8988T (cell line): ENCODE measurements around the gene AK4.
"Not testable (repeated sequence)": the region's sequence is repeated elsewhere in the genome, so short reads cannot be mapped to it uniquely, and the experiment has no call there.

Experiments
- DNase-seq: peaks from one replicate; pipeline ENCODE4 v3.0.0; 2011

Gene AK4

DNA sequence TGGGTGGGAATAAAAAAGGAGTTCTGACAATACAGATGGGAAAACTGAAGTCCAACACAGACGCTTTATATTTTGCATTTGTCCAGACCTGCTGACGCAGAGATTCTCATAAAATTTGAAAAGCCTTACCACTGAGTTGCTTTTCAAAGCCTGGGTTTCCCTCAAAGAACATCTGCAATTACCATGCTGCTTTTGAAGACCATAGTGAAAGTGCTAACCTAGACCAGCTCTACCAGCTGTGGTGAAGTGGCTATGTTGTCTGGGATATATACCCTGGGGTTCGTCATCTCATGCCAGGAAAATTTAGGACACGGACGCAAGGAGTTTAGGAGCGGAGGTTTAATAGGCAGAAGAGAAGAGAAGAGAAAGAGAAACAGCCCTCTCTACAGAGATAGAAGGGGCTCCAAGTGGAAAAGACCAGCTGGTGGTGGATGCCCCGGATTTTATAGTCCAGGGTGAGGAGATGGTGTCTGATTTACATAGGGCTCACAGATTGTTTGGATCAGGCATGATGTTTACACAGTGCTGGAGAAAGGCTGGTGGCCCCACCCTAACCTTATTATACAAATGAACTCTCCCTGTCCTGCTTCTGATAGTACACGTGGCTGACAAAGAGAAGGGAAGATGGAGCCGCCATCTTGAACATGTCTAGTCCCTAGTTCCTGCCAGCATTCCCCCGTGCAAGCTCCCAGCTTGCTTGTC, 73.8 kb downstream of the AK4 start:
- DNase-seq, result no peak

DNA sequence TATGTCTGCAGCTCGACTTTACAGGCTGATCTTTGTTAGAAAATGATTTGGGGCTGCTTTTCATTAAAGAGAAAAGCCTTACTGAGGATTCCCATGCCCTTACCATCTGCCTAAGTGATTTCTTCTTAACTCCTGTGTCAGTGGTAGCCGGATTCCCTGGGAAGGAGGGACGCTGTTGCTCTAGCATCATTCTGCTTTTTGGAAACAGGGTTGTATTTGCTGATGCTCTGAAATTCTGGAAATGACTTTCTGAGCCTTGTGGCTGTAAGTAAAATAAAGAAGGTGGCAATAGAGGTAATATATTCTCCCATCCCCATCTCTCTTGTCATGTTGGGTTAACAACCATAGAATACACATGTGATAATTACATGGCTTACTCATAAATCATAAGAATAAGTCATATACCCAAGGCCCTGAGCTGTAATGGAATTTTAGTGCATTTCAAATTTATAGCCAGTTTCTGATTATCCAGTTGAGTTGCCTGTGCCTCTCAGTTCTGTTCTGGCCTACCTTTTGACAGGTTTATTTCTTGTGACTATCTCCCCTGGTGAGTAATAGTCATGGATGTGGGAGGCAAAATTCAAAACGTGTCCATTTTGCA, 74.4 kb downstream of the AK4 start:
- no peak for DNase-seq

DNA sequence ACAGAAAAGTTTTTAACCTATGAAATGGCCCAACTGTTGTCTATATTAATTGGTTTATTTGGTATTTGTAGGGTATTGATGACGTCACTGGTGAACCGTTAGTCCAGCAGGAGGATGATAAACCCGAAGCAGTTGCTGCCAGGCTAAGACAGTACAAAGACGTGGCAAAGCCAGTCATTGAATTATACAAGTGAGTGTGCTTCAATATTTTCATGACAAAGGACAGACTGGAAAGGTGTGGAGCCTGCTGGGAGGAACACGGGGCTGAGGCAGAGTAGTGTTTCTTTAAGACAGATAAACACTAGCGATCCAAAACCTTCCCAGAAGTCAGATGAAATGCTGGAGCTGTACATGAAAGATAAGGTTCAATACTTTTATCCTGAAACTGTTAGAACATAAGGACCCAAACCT, 76.7 kb downstream of the AK4 start:
- no peak for DNase-seq

DNA sequence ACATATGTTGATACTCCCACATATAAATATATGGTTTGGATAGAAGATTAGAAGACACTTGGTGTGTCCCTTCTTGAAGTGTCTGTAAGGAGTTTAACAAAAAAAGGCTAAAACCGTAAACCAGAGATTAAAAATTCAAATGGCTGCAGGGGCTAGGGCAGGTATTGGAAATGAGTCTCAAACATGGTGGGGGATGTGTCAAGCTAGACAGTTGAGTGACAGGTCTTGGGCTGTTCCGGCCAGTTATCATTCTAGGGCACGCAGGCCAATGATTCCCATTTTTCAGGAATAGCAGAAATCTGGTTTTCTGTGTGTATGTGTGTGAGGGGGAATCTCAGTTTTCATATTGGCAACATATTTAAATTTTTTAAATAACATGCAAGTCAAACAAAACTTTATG, 77.2 kb downstream of the AK4 start:
- DNase-seq, result no peak

DNA sequence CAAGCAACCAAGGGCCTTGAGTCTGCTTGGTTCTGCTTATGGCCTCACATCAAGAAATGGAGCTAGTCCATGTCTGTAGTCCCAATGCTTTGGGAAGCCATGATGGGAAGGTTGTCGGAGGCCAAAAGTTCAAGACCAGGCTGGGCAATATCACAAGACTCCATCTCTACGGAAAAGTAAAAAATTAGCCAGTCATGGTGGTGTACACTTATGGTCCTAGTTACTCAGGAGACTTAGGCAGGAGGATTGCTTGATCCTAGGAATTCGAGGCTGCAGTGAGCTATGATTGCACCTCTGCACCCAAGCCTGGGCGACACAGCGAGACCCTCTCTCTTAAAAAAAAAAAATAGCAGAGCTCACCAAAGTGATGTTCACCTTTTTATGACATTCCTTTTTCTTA, 81.2 kb downstream of the AK4 start:
- DNase-seq, result no peak

DNA sequence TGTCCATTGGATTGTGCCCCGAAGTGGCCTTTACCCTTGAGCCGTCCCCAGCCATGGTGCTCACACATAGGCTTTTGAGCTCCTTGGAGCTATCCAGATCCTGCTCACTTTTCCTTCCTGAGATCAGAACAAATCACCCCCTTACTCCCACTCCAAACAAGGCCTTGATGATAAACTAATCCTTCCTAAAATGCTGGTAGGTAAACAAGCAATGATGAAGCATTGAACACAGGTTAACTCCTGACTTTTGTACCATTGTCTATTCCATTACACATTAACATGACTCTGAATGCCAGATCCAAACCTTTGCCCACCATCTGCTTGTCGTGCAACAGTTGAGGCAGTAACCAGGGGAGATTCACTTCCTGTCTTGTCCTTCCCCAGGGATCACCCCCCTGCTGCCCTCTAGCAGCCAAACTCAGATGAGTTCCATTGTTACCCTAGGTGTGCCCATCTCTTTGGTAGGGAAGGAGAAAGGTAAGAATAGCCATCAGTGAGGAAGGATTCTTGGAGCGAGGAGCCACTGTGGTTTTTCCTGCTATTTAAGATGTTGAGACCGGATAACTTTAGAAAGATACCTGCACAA, 81.8 kb downstream of the AK4 start:
- DNase-seq, result no peak

DNA sequence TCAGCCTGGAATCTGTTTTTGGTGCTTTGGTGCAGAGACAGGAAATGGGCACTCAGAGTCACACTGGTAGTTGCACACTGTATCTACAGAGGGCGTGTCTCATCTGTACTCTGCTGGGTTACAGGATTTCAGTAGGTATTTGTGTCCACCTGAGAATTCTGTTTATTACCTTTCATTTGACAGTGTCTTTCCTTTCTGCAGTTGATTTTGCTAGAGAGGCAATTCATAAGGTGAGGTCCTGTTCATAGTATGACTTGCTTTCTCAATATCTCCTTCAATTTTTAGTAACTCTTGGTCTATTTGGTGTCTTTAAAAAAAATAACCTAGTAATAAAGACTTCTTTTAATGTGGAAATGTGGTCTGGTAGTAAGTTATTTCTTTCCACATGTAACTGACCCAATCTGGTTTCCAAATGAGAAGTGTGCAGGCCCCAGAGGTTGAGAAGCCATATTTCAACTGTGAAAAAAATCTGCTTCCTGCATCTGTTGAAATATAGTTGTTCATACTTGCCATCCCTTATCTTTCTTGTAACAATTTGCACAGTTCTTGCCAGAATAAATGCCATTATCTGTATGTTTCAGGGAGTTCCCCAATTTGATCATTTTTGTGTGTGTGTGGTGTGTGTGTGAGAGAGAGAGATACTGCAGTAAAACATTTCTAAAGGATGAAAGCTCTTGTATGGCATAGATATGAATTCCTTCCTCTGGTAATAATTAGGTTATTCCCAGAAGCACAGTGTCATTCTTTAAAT, 82.9 kb downstream of the AK4 start:
- no peak for DNase-seq

DNA sequence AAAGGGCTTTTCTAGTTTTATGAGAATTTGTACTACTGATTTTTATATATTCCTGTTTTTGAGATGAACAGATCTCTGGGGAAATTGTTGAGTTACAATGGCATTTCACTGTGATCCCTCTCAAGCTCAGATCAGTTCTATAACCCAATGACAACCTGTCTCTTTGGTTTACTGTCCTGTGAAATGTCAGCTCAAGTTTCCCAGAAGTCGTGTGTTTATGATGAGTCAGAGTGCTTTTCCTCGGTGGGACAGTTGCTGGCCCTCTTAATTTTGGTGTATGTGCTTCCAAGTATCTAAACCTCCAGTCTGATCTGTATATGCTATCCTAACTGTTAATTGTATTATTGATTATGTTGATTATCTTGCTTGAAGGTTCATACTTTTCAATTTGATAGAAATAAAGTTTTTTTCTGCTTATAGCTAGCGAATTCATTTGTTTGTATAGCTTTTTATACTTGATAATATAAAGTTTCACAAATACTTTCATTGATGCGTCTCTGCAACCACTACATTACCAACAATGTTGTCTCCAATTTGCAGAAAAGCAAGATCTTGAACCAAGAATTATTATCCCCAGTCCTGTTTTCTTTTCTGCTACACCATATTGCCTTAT, 83.8 kb downstream of the AK4 start:
- no peak for DNase-seq

DNA sequence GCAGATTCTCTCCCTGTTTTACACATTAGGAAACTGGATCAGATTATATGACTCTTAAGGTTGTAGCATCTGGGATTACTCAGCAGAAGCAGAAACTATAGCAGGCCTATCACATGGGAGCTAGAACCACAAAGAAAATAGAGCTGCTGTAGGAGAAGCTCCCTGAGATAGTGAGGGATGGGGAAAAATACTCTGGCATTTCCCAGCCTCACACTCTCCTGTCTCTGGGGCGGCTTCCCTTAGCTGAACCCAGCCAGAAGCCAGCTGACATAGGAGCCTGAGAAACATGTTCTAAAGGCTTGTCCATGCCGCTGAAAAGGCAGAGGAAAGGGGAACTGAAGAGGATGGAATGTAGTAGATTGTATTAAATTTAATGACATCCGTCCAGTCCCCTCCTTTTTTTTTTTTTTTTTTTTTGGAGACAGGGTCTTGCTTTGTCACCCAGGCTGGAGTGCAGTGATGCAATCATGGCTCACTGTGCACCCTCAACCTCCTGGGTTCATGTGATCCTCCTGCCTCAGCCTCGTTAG, 84.5 kb downstream of the AK4 start:
- DNase-seq, result no peak

DNA sequence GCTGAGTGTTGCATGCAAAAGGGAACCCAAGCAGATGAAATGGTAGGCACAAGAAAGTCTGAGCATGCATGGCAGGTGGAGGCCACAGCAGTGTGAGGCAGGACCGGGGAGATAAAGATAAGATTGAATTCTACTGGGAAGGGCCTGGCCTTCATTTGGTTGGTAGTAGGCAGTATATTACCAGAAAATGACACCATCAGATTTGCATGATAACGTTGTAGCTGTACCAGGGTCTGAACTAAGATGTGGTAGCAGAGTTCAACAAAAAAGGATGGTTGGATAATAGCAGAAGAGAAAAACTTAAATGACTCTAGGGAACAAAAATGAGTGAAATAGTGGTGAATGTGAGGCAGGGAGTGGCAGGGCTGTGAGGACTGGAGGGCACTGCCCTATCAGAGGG, 85.8 kb downstream of the AK4 start:
- DNase-seq, result no peak

DNA sequence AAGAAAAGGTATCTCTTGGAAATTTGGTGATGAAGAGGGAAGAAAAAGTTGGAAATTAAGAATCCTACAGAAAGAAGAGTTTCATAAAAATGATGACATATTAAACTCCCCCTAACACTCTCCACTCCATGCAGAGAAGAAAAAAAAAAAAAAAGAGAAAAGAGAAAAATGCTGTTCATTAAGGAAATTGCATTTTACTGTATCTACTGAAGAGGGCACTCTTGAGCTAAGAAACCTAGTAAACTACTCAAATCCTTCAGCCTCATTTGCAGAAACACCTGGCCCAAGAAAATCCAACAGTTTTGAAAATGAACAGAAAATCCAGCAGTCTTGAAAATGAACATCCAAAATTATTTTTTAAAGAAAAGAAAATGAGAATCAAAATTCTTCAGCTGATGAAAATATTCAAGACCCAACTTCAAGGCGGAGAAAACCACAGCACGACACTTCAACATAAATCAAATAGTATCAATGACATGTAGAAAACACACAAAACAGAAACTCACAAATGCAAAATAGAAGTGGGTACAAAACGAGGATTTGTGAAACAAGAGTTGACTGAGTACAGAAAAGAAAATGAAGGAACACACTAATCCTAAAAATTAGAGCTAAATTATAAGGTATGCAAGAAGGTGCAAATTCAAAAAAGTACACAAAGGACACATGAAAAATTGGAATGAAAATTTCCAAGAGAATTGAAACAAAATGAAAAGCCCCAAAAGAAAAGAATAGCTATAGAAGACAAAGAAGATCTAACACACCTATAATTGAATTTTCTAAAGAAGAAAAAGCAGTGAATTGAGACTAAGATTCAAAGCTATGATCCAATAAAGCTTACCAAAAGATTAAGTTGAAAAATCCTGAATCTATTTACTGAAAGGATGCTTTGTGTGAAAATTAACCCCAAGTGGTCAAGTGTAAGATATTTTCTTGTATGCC, 88.1 kb downstream of the AK4 start:
- DNase-seq, result no peak

DNA sequence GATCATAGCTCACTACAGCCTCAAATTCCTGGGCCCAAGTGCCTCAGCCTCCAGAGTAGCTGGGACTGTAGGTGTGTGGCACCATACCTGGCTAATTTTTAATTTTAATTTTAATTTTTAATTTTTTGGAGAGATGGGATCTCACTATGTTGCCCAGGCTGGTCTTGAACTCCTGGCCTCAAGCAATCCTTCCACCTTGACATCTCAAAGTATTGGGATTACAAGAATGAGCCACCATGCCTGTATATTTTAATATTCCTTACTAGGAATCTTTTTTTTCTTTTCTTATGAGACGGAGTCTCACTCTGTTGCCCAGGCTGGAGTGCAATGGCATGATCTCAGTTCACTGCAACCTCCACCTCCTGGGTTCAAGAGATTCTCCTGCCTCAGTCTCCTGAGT, 89.1 kb downstream of the AK4 start:
- not testable (repeated sequence) for DNase-seq

DNA sequence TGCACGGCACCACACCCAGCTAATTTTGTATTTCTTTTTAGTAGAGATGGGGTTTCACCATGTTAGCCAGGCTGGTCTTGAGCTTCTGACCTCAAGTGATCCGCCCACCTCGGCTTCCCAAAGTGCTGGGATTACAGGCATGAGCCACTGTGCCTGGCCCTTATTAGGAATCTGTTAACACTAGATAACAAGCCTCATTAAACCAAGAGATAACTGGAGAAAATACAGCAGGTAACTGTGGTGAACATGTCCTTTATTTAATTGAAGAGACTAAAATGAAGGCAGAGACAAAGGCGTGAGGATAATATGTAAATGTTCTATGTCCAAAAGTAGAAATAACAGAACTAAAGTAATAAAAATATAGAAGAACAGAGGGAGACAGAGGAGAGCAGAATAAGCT, 89.5 kb downstream of the AK4 start:
- no peak for DNase-seq

DNA sequence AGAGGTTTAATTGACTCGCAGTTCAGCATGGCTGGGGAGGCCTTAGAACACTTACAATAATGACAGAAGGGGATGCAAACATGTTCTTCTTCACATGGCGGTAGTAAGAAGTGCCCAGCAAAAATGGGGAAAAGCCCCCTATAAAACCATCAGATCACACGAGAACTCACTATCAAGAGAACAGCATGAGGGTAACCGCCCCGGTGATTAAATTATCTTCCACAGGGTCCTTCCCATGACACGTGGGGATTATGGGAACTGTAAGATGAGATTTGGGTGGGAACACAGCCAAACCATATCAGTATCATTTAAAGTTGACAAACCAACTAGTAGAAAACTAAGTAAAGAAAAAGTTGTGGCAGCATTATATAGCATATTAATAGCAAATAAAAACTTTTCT, 90.0 kb downstream of the AK4 start:
- DNase-seq, result no peak

DNA sequence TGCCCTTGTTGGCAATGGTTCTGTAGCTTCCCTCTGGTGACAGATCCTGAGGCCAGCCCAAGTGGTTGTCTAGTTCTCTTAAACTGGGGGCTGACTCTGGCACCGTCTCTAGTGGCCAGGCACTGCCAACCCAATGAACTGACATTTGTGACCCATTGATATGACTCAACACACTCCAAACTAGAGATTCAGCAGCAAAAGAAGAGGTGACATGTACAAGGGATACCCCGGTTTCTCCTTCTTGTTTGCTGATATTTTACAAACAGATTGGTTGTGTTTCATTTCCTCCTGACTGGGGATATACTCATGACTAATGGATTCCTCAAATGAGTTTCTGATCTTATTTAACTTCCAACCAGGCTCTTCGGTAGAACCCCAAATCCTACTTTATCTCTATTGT, 95.5 kb downstream of the AK4 start:
- DNase-seq, result no peak

DNA sequence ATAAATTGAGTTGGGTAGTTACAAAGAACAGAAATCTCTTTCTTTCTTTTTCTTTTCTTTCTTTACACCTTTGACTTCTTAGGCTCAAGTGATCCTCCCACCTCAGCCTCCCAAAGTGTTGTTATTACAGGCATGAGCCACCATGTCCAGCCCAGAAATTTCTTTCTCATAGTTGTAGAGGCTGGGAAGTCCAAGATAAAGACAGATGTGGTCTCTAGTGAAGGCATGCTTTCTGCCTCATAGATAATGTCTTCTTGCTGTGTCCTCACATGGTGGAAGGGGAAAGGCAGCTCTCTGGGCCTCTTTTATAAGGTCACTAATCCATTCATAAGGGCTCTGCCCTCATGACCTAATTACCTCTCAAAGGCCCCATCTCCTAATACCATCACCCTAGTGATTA, 97.3 kb downstream of the AK4 start:
- no peak for DNase-seq

DNA sequence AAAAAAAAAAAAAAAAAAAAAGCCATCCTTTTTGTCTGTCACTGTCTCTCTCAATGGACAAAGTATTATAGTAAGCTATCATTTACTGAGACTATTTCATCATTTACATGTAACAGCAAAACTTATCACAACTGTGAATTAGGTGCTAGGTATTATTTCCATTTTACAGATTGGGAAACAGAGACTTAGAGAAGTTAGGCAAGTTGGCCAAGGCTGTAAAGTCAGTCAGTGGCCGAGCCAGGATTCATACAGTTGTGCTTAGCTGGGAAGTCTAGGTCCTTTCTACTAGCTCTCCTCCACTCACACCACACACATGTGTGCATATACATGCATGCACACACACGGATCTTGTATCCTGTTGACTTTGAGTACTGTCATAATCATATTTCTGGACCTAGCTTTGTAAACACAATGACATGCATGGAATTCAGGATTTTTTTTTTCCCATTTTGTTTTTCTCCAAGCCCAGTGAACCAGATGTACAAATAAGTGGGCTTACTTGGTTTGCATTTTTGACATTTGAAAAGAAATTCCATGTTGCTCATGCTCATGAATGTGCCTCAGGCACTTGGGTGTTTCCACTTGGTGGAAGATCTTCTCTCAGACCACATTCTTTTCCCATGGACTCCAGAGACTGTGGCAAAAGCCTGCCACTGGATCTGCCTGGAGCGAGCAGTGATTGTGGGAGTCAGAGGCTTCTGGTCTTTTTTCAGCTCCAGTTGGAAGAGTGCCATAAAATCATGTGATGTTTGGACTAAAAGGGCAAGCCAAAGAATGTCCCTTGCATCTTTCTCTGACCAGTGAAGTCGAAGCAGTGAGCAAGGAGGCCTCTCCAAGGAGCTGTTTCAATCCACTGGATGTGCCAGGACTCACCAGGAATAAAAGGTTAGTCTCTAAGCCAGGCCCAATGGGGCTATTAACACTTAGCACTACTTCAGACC, 99.7 kb downstream of the AK4 start:
- DNase-seq, result no peak

DNA sequence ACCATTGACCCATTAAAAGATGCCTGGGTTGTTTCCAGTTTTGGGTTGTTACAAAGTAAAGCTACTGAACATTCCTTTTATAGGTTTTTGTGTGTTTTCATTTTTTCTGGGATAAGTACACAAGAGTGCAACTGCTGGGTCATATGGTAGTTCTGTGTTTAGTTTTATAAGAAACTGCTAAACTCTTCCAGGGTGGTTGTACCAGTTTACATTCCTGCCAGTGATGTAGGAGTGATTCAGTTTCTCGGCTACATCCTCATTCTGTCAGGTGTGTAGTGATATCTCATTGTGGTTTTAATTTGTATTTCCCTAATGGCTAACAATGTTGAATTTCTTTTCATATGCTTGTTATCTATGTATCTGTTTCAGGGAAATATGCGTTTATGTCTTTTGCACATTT, 102.8 kb downstream of the AK4 start:
- no peak for DNase-seq

DNA sequence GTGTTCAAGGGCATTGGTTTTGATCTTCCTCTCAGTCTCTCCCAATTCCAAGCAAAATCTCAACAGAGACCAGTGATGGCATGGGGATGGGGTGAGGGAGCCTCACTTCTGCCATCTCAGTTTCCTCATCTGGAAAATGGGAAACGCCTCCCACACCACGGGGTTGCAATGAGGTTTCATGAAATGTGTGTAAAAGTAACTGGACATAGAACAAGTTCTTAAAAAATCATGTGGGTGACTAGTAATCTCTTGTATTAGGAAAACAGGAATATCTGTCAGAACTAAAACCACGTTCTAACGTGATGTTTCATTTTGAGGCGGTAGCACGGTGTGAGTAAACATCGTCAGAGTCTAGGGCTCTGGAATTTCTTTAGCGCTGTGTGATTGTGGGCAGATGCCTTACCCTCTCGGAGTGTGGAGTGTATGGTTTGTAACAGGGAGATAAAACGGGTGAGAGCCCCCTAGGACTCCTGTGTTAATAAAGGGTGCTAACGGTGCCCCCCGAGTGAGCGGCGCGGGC, 105.9 kb downstream of the AK4 start:
- DNase-seq, result no peak

DNA sequence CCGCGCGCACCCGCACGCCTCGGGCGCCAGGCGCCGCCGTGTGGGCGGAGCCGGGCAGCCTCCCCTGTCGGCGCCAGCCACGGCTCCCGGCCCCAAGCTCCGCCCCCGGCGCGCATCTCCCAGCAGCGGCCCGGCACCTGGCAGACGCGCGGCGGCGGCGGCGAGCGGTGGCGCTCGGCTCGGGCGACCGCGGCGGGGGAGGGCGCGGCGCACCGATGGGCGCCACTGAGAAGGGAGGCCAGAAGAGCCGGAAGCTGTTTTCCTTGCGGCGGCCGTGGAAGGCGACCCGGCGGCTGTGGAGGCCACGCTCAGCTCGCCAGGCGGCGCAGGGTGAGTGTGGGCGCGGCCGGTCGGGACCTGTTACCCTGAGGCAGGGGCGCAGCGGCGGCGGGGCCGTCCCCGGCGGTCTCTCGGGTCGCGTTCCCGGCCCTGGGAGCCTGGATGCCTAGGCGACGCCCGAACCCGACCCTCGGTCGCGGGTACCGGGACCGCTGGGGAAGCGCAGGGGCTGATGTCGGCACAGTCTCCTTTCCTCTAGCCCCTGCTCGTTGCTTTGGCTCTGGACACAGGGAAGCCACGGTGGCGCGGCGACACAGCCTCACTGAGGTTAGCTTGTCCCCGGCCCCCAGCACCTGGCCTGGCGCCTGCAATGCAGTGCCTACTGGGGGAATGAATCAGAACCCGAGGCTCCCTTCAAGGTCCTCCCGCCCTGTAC, 106.5 kb downstream of the AK4 start:
- peak; percentile 81 for DNase-seq
